Measurements from ENCODE around the gene PROCA1.
"Not testable (repeated sequence)": the region's sequence is repeated elsewhere in the genome, so short reads cannot be mapped to it uniquely, and the experiment has no call there.

PROCA1 gene

GRCh38 chr17:28667870-28668269 is 43.8 kb downstream of the PROCA1 start:
- DNase-seq (ENCODE audit: low read depth): no peak

GRCh38 chr17:28665994-28666393 is 45.7 kb downstream of the PROCA1 start:
- DNase-seq (ENCODE audit: low read depth): no peak

- DNase-seq (ENCODE audit: low read depth): no peak
These were observed 48.0 kb downstream of the PROCA1 start for GRCh38 chr17:28663723-28664122.

- DNase-seq (ENCODE audit: low read depth): no peak
These were observed 49.2 kb downstream of the PROCA1 start for GRCh38 chr17:28662527-28662829.

GRCh38 chr17:28661635-28662526 is 49.8 kb downstream of the PROCA1 start, which contains the start of the genes SDF2 and SUPT6H:
SDF2 (minus strand) TSS chr17:28661906; CDS start chr17:28661876, 30 bp downstream.
SUPT6H (plus strand) TSS chr17:28662205; CDS start chr17:28673402, 11,197 bp downstream.
- DNase-seq (ENCODE audit: low read depth): peak; percentile 93

- DNase-seq (ENCODE audit: low read depth): not testable (repeated sequence)
These were observed 52.2 kb downstream of the PROCA1 start for GRCh38 chr17:28659497-28659881.

- not testable (repeated sequence) for DNase-seq (ENCODE audit: low read depth)
These were observed 52.8 kb downstream of the PROCA1 start for GRCh38 chr17:28658766-28659496.

GRCh38 chr17:28658342-28658741 is 53.3 kb downstream of the PROCA1 start:
- DNase-seq (ENCODE audit: low read depth): not testable (repeated sequence)

- DNase-seq (ENCODE audit: low read depth): no peak
These were observed 53.9 kb downstream of the PROCA1 start for GRCh38 chr17:28657756-28658155.

- DNase-seq (ENCODE audit: low read depth): no peak
These were observed 56.5 kb downstream of the PROCA1 start for GRCh38 chr17:28655160-28655559.

Measured in stimulated activated CD8-positive, alpha-beta memory T cell treated with anti-CD3 and anti-CD28 coated beads, Interleukin-4, amount 100 ng/mL, for 24 hours (primary cell).